SK-N-SH (cell line): ENCODE results near the gene DYNC1H1.
"Not testable (repeated sequence)": the region's sequence is repeated elsewhere in the genome, so short reads cannot be mapped to it uniquely, and the experiment has no call there.

Experiments
- CHD2 ChIP-seq: fragments of 150-350 bp; IDR thresholded peaks from 2 replicates; pipeline ENCODE4 v1.6.1; 2018; ENCODE audit warnings: low read length; ENCODE audit not compliant: partially characterized antibody
- CTCF ChIP-seq: fragments of 200-600 bp; sonication (generic); IDR thresholded peaks from 2 replicates; pipeline ENCODE4 v1.6.1; 2017; ENCODE audit warnings: antibody characterized with exemption, mild to moderate bottlenecking, moderate library complexity
- EP300 ChIP-seq, 2 experiments: IDR thresholded peaks; 2 replicates each; pipeline versions ENCODE4 v1.4.0 to v1.6.1; 2012; ENCODE audit warnings: borderline replicate concordance in 1 of 2, low read depth in 1 of 2, low read length in 1 of 2
- GABPA ChIP-seq: IDR thresholded peaks from 2 replicates; pipeline ENCODE4 v1.4.0; 2012; ENCODE audit warnings: low read depth, mild to moderate bottlenecking
- GATA2 ChIP-seq: sonication (generic); formaldehyde crosslinking; IDR thresholded peaks from 2 replicates; pipeline ENCODE4 v1.5.0; 2020; ENCODE audit warnings: mild to moderate bottlenecking, missing genetic modification reagents
- JUND ChIP-seq: IDR thresholded peaks from 2 replicates; pipeline ENCODE4 v1.4.0; 2012
- MAX ChIP-seq: IDR thresholded peaks from 2 replicates; pipeline ENCODE4 v1.4.0; 2012; ENCODE audit warnings: low read depth
- RAD21 ChIP-seq: IDR thresholded peaks from 2 replicates; pipeline ENCODE4 v1.6.1; 2012; ENCODE audit warnings: mild to moderate bottlenecking, low read length
- TAF1 ChIP-seq: IDR thresholded peaks from 2 replicates; pipeline ENCODE4 v1.6.1; 2012; ENCODE audit warnings: low read depth, mild to moderate bottlenecking, low read length, moderate library complexity, borderline replicate concordance
- USF1 ChIP-seq: IDR thresholded peaks from 2 replicates; pipeline ENCODE4 v1.4.0; 2012; ENCODE audit warnings: low read depth, borderline replicate concordance
- YY1 ChIP-seq: IDR thresholded peaks from 2 replicates; pipeline ENCODE4 v1.4.0; 2012; ENCODE audit warnings: low read depth, mild to moderate bottlenecking

GRCh38 chr14:101971458-101971857, 7.1 kb downstream of the DYNC1H1 start:
- not testable (repeated sequence) for TF ChIP-seq TAF1; YY1; CTCF; GABPA; USF1; GATA2 (CRISPR knock-in tag); CHD2; MAX; JUND; EP300 (IDR thresholded peaks at IDR 0.05; ENCODE audit: borderline replicate concordance in 1 of 2, low read depth in 1 of 2, low read length in 1 of 2); RAD21
